Activated CD8-positive, alpha-beta memory T cell treated with anti-CD3 and anti-CD28 coated beads, Interleukin-2, amount 10 ng/mL, durations not matched to agents 7 days and 5 days (primary cell): Measurements from ENCODE around the gene MLIP. TPM values are rescaled to one million over a fixed set of nuclear protein-coding genes. Genes with fewer than 3 reads are reported as not detected.
"Not testable (repeated sequence)": the region's sequence is repeated elsewhere in the genome, so short reads cannot be mapped to it uniquely, and the experiment has no call there.

ENCODE experiments used
- ATAC-seq: fragments of 150-1000 bp; cut with Tn5 transposase; one replicate; pipeline ENCODE4 v1.10.0; 2021; ENCODE audit warnings: moderate library complexity
- CTCF ChIA-PET: fragments of 350-600 bp; sonication (Branson Sonifier 250); formaldehyde crosslinking; loops from one replicate; lab custom pipeline; 2021; ENCODE audit warnings: antibody characterized with exemption; lab: Charles Lee
- DNase-seq: peaks from one replicate; pipeline ENCODE4 v3.0.0-alpha.2; 2020
- H3K27ac Mint-ChIP-seq: one replicate; pipeline ENCODE4 v1.8.0; 2021; ENCODE audit warnings: mild to moderate bottlenecking, mixed read lengths
- H3K27me3 Mint-ChIP-seq: one replicate; pipeline ENCODE4 v1.8.0; 2021; ENCODE audit warnings: mixed read lengths
- H3K36me3 Mint-ChIP-seq: one replicate; pipeline ENCODE4 v1.8.0; 2021; ENCODE audit warnings: mild to moderate bottlenecking, mixed read lengths
- H3K4me1 Mint-ChIP-seq: one replicate; pipeline ENCODE4 v1.8.0; 2021; ENCODE audit warnings: mixed read lengths
- H3K4me3 Mint-ChIP-seq: one replicate; pipeline ENCODE4 v1.8.0; 2021; ENCODE audit warnings: mild to moderate bottlenecking, moderate library complexity, mixed read lengths
- H3K9me3 Mint-ChIP-seq: one replicate; pipeline ENCODE4 v1.8.0; 2022; ENCODE audit warnings: low read depth, mixed read lengths
- total RNA-seq, 2 experiments: library from RNA; stranded (reverse); gene quantifications; one replicate each; pipeline ENCODE4 v1.2.3, GENCODE V29; 2021

The MLIP gene
- total RNA-seq, 2 experiments from 2014 or later, result not detected

GRCh38 chr6:54193560-54193959, 82.3 kb downstream of the MLIP start:
- DNase-seq, result no peak
- Mint-ChIP-seq H3K9me3 (no peaks in the 10 kb centered on the region), H3K4me1 (no peaks in the 10 kb centered on the region), H3K27me3 (no peaks in the 10 kb centered on the region), H3K27ac (no peak overlapping the region), H3K4me3 (no peak overlapping the region), H3K36me3 (no peaks in the 10 kb centered on the region)
- no peak for ATAC-seq
- CTCF ChIA-PET, result no interaction called here

- CTCF ChIA-PET, result no interaction called here
- no peak overlapping the region for H3K4me3 Mint-ChIP-seq
- no peaks in the 10 kb centered on the region for H3K4me1 Mint-ChIP-seq
- no peaks in the 10 kb centered on the region for H3K36me3 Mint-ChIP-seq
- no peak overlapping the region for H3K27ac Mint-ChIP-seq
- no peaks in the 10 kb centered on the region for H3K27me3 Mint-ChIP-seq
- no peak for ATAC-seq
- DNase-seq, result no peak
- H3K9me3 Mint-ChIP-seq, result no peaks in the 10 kb centered on the region
These were observed 82.8 kb downstream of the MLIP start for GRCh38 chr6:54194067-54194466.

- Mint-ChIP-seq H3K9me3 (no peaks in the 10 kb centered on the region), H3K27ac (no peak overlapping the region), H3K4me1 (no peaks in the 10 kb centered on the region), H3K4me3 (no peak overlapping the region), H3K27me3 (no peaks in the 10 kb centered on the region), H3K36me3 (no peaks in the 10 kb centered on the region)
- no peak for DNase-seq
- CTCF ChIA-PET, result no interaction called here
- no peak for ATAC-seq
These were observed 84.4 kb downstream of the MLIP start for GRCh38 chr6:54195637-54196036.

GRCh38 chr6:54196905-54197304, 85.7 kb downstream of the MLIP start:
- no peak for DNase-seq
- CTCF ChIA-PET, result no interaction called here
- ATAC-seq, result no peak
- Mint-ChIP-seq H3K27me3 (no peaks in the 10 kb centered on the region), H3K4me1 (no peaks in the 10 kb centered on the region), H3K9me3 (no peaks in the 10 kb centered on the region), H3K27ac (no peak overlapping the region), H3K36me3 (no peaks in the 10 kb centered on the region), H3K4me3 (no peak overlapping the region)

GRCh38 chr6:54198134-54198533, 86.9 kb downstream of the MLIP start:
- no peak overlapping the region for H3K27ac Mint-ChIP-seq
- no peaks in the 10 kb centered on the region for H3K36me3 Mint-ChIP-seq
- no peaks in the 10 kb centered on the region for H3K27me3 Mint-ChIP-seq
- no peaks in the 10 kb centered on the region for H3K9me3 Mint-ChIP-seq
- DNase-seq (no peak), ATAC-seq (no peak)
- H3K4me3 Mint-ChIP-seq, result no peak overlapping the region
- CTCF ChIA-PET, result no interaction called here
- no peaks in the 10 kb centered on the region for H3K4me1 Mint-ChIP-seq

GRCh38 chr6:54203474-54204035, 92.3 kb downstream of the MLIP start:
- H3K36me3 Mint-ChIP-seq, H3K4me1 Mint-ChIP-seq, CTCF ChIA-PET, H3K27me3 Mint-ChIP-seq, DNase-seq, H3K9me3 Mint-ChIP-seq, ATAC-seq, H3K27ac Mint-ChIP-seq, H3K4me3 Mint-ChIP-seq: not testable (repeated sequence)

GRCh38 chr6:54204921-54205591, 93.8 kb downstream of the MLIP start:
- CTCF ChIA-PET, result no interaction called here

GRCh38 chr6:54206510-54206909, 95.3 kb downstream of the MLIP start:
- no peak for ATAC-seq
- no peak overlapping the region for H3K4me3 Mint-ChIP-seq
- no peaks in the 10 kb centered on the region for H3K4me1 Mint-ChIP-seq
- no peak for DNase-seq
- H3K27ac Mint-ChIP-seq, result no peak overlapping the region
- CTCF ChIA-PET, result no interaction called here
- H3K27me3 Mint-ChIP-seq, result no peaks in the 10 kb centered on the region
- H3K9me3 Mint-ChIP-seq, result peaks cover 3% of the 10 kb centered on the region
- H3K36me3 Mint-ChIP-seq, result no peaks in the 10 kb centered on the region

More at GRCh38 chr6:54204921-54205591, 93.8 kb downstream of the MLIP start:
- Mint-ChIP-seq H3K4me1 (no peaks in the 10 kb centered on the region), H3K36me3 (no peaks in the 10 kb centered on the region), H3K27ac (no peak overlapping the region), H3K4me3 (no peak overlapping the region), H3K9me3 (peaks cover 3% of the 10 kb centered on the region), H3K27me3 (no peaks in the 10 kb centered on the region)
- ATAC-seq (no peak), DNase-seq (no peak)

- not testable (repeated sequence) for DNase-seq
These were observed 98.7 kb downstream of the MLIP start for GRCh38 chr6:54209983-54210382.

GRCh38 chr6:54214286-54214685, 103.0 kb downstream of the MLIP start:
- no peak for ATAC-seq
- CTCF ChIA-PET, result no interaction called here
- Mint-ChIP-seq H3K9me3 (no peaks in the 10 kb centered on the region), H3K4me3 (no peak overlapping the region), H3K27me3 (no peaks in the 10 kb centered on the region), H3K27ac (no peak overlapping the region), H3K4me1 (no peaks in the 10 kb centered on the region), H3K36me3 (no peaks in the 10 kb centered on the region)
- DNase-seq, result no peak

More at GRCh38 chr6:54209983-54210382, 98.7 kb downstream of the MLIP start:
- ATAC-seq, H3K27me3 Mint-ChIP-seq, H3K36me3 Mint-ChIP-seq, H3K4me1 Mint-ChIP-seq, H3K9me3 Mint-ChIP-seq, CTCF ChIA-PET, H3K4me3 Mint-ChIP-seq, H3K27ac Mint-ChIP-seq: not testable (repeated sequence)

- no peak for DNase-seq
- Mint-ChIP-seq H3K27ac (no peak overlapping the region), H3K4me1 (no peaks in the 10 kb centered on the region), H3K9me3 (no peaks in the 10 kb centered on the region), H3K36me3 (no peaks in the 10 kb centered on the region), H3K4me3 (no peak overlapping the region), H3K27me3 (no peaks in the 10 kb centered on the region)
- CTCF ChIA-PET, result no interaction called here
- no peak for ATAC-seq
These were observed 105.1 kb downstream of the MLIP start for GRCh38 chr6:54216336-54216735.

- no peak for DNase-seq
- Mint-ChIP-seq H3K4me1 (no peaks in the 10 kb centered on the region), H3K4me3 (no peak overlapping the region), H3K9me3 (no peaks in the 10 kb centered on the region), H3K27me3 (no peaks in the 10 kb centered on the region), H3K36me3 (no peaks in the 10 kb centered on the region), H3K27ac (no peak overlapping the region)
- CTCF ChIA-PET, result no interaction called here
- no peak for ATAC-seq
These were observed 105.8 kb downstream of the MLIP start for GRCh38 chr6:54217018-54217417.

GRCh38 chr6:54222217-54222616, 111.0 kb downstream of the MLIP start:
- ATAC-seq (no peak), DNase-seq (no peak)
- no peak overlapping the region for H3K27ac Mint-ChIP-seq
- H3K9me3 Mint-ChIP-seq, result no peaks in the 10 kb centered on the region
- CTCF ChIA-PET, result no interaction called here
- no peaks in the 10 kb centered on the region for H3K36me3 Mint-ChIP-seq
- H3K4me3 Mint-ChIP-seq, result no peak overlapping the region
- H3K4me1 Mint-ChIP-seq, result no peaks in the 10 kb centered on the region
- H3K27me3 Mint-ChIP-seq, result no peaks in the 10 kb centered on the region

GRCh38 chr6:54232703-54233102, 121.5 kb downstream of the MLIP start:
- no peaks in the 10 kb centered on the region for H3K4me1 Mint-ChIP-seq

More at GRCh38 chr6:54232703-54233102, 121.5 kb downstream of the MLIP start:
- Mint-ChIP-seq H3K36me3 (no peaks in the 10 kb centered on the region), H3K27me3 (no peaks in the 10 kb centered on the region), H3K27ac (no peak overlapping the region), H3K4me3 (no peak overlapping the region), H3K9me3 (no peaks in the 10 kb centered on the region)
- DNase-seq, result no peak
- no peak for ATAC-seq
- CTCF ChIA-PET, result no interaction called here
